Activated naive CD4-positive, alpha-beta T cell treated with anti-CD3 and anti-CD28 coated beads, Interleukin-2, amount 10 ng/mL, durations not matched to agents 7 days and 5 days (primary cell): ENCODE results near the gene TBC1D5.

ENCODE experiments used
- CTCF ChIA-PET: fragments of 350-600 bp; sonication (Branson Sonifier 250); formaldehyde crosslinking; loops from one replicate; lab custom pipeline; 2021; ENCODE audit warnings: antibody characterized with exemption; lab: Charles Lee
- DNase-seq: peaks from one replicate; pipeline ENCODE4 v3.0.0-alpha.2; 2020
- H3K27ac Mint-ChIP-seq: one replicate; pipeline ENCODE4 v1.8.0; 2021; ENCODE audit warnings: mild to moderate bottlenecking, moderate library complexity, mixed read lengths
- H3K27me3 Mint-ChIP-seq: one replicate; pipeline ENCODE4 v1.8.0; 2021; ENCODE audit warnings: mild to moderate bottlenecking, mixed read lengths
- H3K36me3 Mint-ChIP-seq: one replicate; pipeline ENCODE4 v1.8.0; 2021; ENCODE audit warnings: mixed read lengths
- H3K4me1 Mint-ChIP-seq: one replicate; pipeline ENCODE4 v1.8.0; 2021; ENCODE audit warnings: mixed read lengths
- H3K4me3 Mint-ChIP-seq: one replicate; pipeline ENCODE4 v1.8.0; 2021; ENCODE audit warnings: mild to moderate bottlenecking, moderate library complexity, mixed read lengths
- H3K9me3 Mint-ChIP-seq: one replicate; pipeline ENCODE4 v1.8.0; 2021; ENCODE audit warnings: mixed read lengths

TBC1D5 gene

DNA sequence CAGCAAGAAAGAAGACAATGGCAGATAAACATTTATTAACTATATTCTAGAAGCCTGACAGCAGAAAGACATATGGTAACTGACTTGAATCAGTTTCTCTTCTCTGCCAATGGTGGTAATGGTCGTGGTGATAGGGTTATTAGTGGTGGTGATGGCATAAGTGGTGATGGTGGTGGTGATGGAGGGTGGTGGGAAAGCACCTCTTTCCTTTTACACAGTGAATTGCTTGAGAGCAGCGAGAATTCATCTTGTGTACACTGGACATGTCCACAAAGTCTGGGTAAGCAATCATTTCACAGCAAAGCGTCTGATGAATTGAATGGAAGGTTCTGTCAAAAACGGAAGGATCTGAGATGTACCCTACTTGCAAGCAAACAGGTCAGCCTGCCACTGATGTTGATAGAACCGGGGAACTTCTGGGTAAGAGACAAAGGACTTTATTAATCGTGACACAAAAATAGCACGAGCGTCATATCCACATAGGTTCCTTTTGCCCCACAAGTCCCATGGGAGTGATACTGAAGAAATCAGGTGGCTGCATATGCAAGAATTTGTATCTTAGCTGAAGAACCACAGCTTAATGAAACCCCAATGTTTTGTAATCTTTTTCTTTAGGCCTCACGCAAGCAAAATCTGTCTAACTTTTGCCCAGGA, 23.5 kb upstream of the TBC1D5 start:
- CTCF ChIA-PET, result no interaction called here
- Mint-ChIP-seq H3K27ac (no peak overlapping the region), H3K27me3 (peaks cover 14% of the 10 kb centered on the region), H3K4me3 (no peak overlapping the region), H3K36me3 (no peaks in the 10 kb centered on the region), H3K9me3 (no peaks in the 10 kb centered on the region), H3K4me1 (no peaks in the 10 kb centered on the region)
- DNase-seq, result no peak

DNA sequence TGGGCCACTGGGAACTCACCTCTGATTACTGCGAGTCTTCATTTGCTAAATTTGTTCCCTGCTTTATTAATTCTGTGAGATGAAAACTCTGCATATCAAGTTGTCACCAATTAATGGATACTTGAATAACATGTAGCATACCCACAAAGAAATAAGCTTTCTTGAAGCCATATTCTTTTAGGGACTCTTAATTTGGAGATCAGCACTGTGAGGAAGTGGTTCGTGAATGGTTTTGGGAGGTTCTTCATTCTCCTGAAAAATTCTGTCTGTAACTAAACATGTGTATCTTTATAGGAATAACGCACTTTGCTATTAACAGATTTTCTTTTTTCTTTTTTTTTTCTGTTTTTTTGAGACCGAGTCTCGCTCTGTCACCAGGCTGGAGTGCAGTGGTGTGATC, 19.1 kb upstream of the TBC1D5 start:
- no peak overlapping the region for H3K4me3 Mint-ChIP-seq
- CTCF ChIA-PET, result no interaction called here
- H3K4me1 Mint-ChIP-seq, result peaks cover under 1% of the 10 kb centered on the region
- H3K36me3 Mint-ChIP-seq, result no peaks in the 10 kb centered on the region
- DNase-seq, result no peak
- no peaks in the 10 kb centered on the region for H3K9me3 Mint-ChIP-seq
- H3K27me3 Mint-ChIP-seq, result peaks cover 13% of the 10 kb centered on the region
- H3K27ac Mint-ChIP-seq, result no peak overlapping the region

- CTCF ChIA-PET, result no interaction called here
- H3K4me1 Mint-ChIP-seq, result peaks cover 15% of the 10 kb centered on the region
- H3K36me3 Mint-ChIP-seq, result no peaks in the 10 kb centered on the region
- H3K4me3 Mint-ChIP-seq, result no peak overlapping the region
- H3K27ac Mint-ChIP-seq, result no peak overlapping the region
- H3K27me3 Mint-ChIP-seq, result peaks cover 13% of the 10 kb centered on the region
- no peaks in the 10 kb centered on the region for H3K9me3 Mint-ChIP-seq
- DNase-seq, result no peak
These were observed 17.5 kb upstream of the TBC1D5 start for GRCh38 chr3:17759901-17760300.

DNA sequence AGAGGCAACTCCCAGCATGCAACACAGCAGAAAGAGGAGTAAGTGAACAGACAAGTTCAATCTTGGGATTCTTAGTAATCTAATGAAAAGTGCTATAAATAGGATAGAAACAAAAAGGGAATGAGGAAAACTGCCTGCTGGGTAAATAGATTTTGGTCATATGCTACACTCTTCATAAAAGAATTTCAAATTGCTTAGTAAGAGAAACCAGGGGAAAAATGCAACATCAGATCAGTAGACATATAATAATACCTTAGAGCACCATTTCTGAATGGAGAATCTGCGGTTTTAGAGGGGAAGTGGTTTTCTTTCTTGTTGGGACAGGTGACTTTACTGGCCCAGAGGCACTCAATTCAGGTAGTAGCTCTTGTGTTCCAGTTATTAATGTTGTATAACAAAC, 13.4 kb upstream of the TBC1D5 start:
- Mint-ChIP-seq H3K27me3 (peaks cover 7% of the 10 kb centered on the region), H3K4me1 (peaks cover 15% of the 10 kb centered on the region), H3K9me3 (no peaks in the 10 kb centered on the region), H3K36me3 (no peaks in the 10 kb centered on the region), H3K4me3 (no peak overlapping the region), H3K27ac (no peak overlapping the region)
- DNase-seq, result no peak
- CTCF ChIA-PET, result interaction anchor here (1.6 kb wide), 1 partner anchor 13 kb away, joined by 3 read pairs; the partner anchor contains the start of gene TBC1D5

- Mint-ChIP-seq H3K36me3 (no peaks in the 10 kb centered on the region), H3K27me3 (peaks cover 5% of the 10 kb centered on the region), H3K27ac (no peak overlapping the region), H3K4me1 (peaks cover 27% of the 10 kb centered on the region), H3K9me3 (no peaks in the 10 kb centered on the region), H3K4me3 (no peak overlapping the region)
- DNase-seq, result no peak
- CTCF ChIA-PET, result no interaction called here
These were observed 11.2 kb upstream of the TBC1D5 start for GRCh38 chr3:17753632-17753992.

- no peak overlapping the region for H3K4me3 Mint-ChIP-seq
- no peak overlapping the region for H3K27ac Mint-ChIP-seq
- no peaks in the 10 kb centered on the region for H3K36me3 Mint-ChIP-seq
- H3K9me3 Mint-ChIP-seq, result no peaks in the 10 kb centered on the region
- peaks cover 5% of the 10 kb centered on the region for H3K27me3 Mint-ChIP-seq
- no peak for DNase-seq
- CTCF ChIA-PET, result no interaction called here
- peaks cover 27% of the 10 kb centered on the region for H3K4me1 Mint-ChIP-seq
These were observed 10.6 kb upstream of the TBC1D5 start for GRCh38 chr3:17752876-17753631.

DNA sequence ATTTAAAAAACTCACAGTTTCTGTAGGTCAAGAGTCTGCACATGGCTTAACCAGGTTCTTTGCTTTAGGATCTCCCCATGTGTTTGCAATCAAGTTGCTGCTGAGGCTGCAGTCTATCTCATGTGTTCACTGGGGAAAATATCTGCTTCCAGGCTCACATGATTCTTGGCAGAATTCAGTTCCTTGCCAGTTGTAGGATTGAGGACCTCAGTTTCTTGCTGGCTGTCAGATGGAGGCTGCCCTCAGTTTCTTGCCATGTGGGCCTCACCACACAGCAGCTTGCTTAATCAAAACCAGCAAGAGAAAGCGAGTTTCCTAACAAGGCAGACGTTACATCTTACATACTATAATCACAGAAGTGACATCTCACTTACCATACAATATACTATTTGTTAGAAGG, 10.0 kb upstream of the TBC1D5 start:
- Mint-ChIP-seq H3K4me1 (peaks cover 33% of the 10 kb centered on the region), H3K27me3 (peaks cover 5% of the 10 kb centered on the region)

GRCh38 chr3:17749705-17750293, 7.4 kb upstream of the TBC1D5 start:
- DNase-seq, result peak; percentile 27
- Mint-ChIP-seq H3K36me3 (no peaks in the 10 kb centered on the region), H3K4me1 (peaks cover 26% of the 10 kb centered on the region), H3K27ac (peak overlapping the region; percentile 67), H3K4me3 (peak overlapping the region; percentile 61), H3K27me3 (no peaks in the 10 kb centered on the region), H3K9me3 (no peaks in the 10 kb centered on the region)
- CTCF ChIA-PET, result no interaction called here

More for the DNA sequence above, 10.0 kb upstream of the TBC1D5 start:
- Mint-ChIP-seq H3K27ac (no peak overlapping the region), H3K36me3 (no peaks in the 10 kb centered on the region), H3K9me3 (no peaks in the 10 kb centered on the region), H3K4me3 (no peak overlapping the region)
- DNase-seq, result no peak
- CTCF ChIA-PET, result no interaction called here

DNA sequence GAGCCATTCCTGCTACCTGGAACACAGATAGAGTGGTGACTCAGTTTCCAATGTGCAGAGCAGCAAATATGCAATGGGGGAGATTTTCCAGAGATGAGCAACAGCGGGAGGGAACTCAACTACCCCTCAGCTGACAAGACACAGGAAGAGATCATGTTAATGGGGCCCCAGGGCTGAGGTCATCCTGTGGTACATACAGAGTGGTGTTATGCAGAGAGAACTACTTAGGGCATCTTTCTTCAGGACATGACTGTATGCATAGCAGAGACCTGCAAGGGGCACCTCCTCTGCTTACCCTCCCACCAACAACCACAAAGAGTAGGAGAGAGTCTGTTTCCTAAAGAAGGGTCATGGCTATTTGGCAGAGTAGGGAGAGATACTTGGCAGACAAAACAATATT, 6.8 kb upstream of the TBC1D5 start:
- peak overlapping the region; percentile 61 for H3K4me3 Mint-ChIP-seq
- no peaks in the 10 kb centered on the region for H3K36me3 Mint-ChIP-seq
- peaks cover 28% of the 10 kb centered on the region for H3K4me1 Mint-ChIP-seq
- DNase-seq, result peak; percentile 26
- no peaks in the 10 kb centered on the region for H3K27me3 Mint-ChIP-seq
- CTCF ChIA-PET, result no interaction called here
- peak overlapping the region; percentile 67 for H3K27ac Mint-ChIP-seq
- H3K9me3 Mint-ChIP-seq, result no peaks in the 10 kb centered on the region

DNA sequence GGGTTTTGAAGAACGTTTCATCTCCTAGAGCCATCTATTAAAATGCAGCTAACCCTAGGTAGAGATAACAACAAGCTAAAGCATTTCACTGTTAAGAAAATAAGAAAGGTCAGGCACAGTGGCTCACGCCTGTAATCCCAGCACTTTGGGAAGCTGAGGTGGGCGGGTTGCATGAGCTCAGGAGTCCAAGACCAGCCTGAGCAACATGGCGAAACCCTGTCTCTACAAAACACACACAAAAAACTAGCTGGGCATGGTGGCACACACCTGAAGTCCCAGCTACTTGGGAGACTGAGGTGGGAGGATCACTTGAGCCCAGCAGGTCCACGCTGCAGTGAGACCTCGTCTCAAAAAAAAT, 5.4 kb upstream of the TBC1D5 start:
- Mint-ChIP-seq H3K27ac (no peak overlapping the region), H3K4me1 (peaks cover 39% of the 10 kb centered on the region), H3K9me3 (no peaks in the 10 kb centered on the region), H3K4me3 (no peak overlapping the region), H3K36me3 (no peaks in the 10 kb centered on the region), H3K27me3 (no peaks in the 10 kb centered on the region)
- DNase-seq, result no peak
- CTCF ChIA-PET, result interaction anchor here (0.9 kb wide), 1 partner anchor 26 kb away, joined by 4 read pairs; no protein-coding TSS in a partner anchor

DNA sequence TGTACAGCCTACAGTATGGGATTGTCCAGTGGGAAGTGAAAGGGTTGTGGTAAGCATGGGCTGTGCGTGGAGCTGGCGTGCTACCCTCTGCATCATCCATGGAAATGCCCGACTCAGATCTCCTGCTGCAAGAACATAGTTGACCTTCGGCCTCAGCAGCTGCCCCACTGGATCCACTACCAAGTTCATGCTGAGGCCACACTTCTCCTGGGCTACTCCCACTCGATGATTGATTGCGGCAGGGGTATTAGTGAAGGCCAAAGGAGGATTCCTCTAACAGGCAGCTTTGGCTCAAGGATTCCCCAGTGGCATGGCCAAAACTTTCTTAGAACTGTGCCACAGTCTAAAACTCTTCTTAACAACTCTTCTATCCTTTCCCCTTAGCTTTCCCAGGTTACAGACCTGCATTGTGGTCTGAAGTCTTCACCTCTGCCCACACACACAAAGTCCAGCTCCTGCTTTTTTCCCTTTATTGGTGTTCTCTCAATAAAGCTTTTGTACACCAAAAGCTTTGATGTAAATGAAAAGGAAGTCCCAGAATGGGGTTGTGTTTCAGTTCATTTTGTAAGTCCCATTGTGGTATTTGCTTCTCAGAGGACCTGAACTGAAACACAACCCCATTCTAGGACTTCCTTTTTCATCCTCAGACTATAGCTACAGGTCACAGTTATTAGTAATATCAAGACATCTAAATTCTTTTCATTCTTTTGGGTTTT, 4.9 kb upstream of the TBC1D5 start:
- Mint-ChIP-seq H3K36me3 (no peaks in the 10 kb centered on the region), H3K4me3 (no peak overlapping the region), H3K9me3 (no peaks in the 10 kb centered on the region), H3K4me1 (peaks cover 39% of the 10 kb centered on the region), H3K27me3 (no peaks in the 10 kb centered on the region), H3K27ac (no peak overlapping the region)
- no peak for DNase-seq
- CTCF ChIA-PET, result interaction anchor here (0.6 to 1.6 kb wide), 3 partner anchors 26 to 110 kb away, joined by 3 to 4 read pairs (median 4); no protein-coding TSS in a partner anchor

GRCh38 chr3:17745894-17746293, 3.5 kb upstream of the TBC1D5 start:
- Mint-ChIP-seq H3K27me3 (no peaks in the 10 kb centered on the region), H3K9me3 (no peaks in the 10 kb centered on the region), H3K4me1 (peaks cover 45% of the 10 kb centered on the region), H3K27ac (no peak overlapping the region), H3K4me3 (no peak overlapping the region), H3K36me3 (no peaks in the 10 kb centered on the region)
- DNase-seq, result no peak
- CTCF ChIA-PET, result interaction anchor here (0.6 to 1.6 kb wide), 2 partner anchors 10 to 95 kb away, joined by 3 to 4 read pairs; no protein-coding TSS in a partner anchor

DNA sequence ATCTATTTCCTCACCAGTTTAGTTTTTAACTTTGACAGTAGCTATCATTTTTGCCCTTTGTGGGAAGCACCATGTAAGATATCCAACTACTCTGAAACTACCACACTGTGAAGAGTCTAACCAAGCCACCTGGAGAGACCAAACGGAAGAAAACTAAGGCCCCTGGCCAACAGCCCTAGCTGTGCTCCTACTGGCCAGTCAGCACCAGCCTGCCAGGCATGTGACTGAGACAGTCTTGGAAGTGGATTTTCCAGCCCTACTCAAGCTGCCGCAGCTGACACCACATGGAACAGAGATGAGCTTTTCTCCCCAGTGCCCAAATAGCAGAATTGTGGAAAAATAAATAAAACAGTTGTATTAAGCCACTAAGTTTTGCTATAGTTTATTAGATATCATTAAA, 2.9 kb upstream of the TBC1D5 start:
- Mint-ChIP-seq H3K4me3 (no peak overlapping the region), H3K4me1 (peaks cover 51% of the 10 kb centered on the region), H3K27ac (no peak overlapping the region), H3K27me3 (no peaks in the 10 kb centered on the region), H3K9me3 (no peaks in the 10 kb centered on the region), H3K36me3 (no peaks in the 10 kb centered on the region)
- DNase-seq, result no peak
- CTCF ChIA-PET, result interaction anchor here (0.6 kb wide), 1 partner anchor 9 kb away, joined by 3 read pairs; no protein-coding TSS in a partner anchor

- Mint-ChIP-seq H3K4me1 (peaks cover 52% of the 10 kb centered on the region), H3K4me3 (no peak overlapping the region), H3K27me3 (no peaks in the 10 kb centered on the region), H3K36me3 (no peaks in the 10 kb centered on the region), H3K27ac (no peak overlapping the region), H3K9me3 (no peaks in the 10 kb centered on the region)
- CTCF ChIA-PET, result interaction anchor here (0.6 kb wide), 1 partner anchor 9 kb away, joined by 3 read pairs; no protein-coding TSS in a partner anchor
- DNase-seq, result no peak
These were observed 2.3 kb upstream of the TBC1D5 start for GRCh38 chr3:17744693-17745092.
